ENCODE data around the gene SARNP. TPM values are rescaled to one million over a fixed set of nuclear protein-coding genes. Genes with fewer than 3 reads are reported as not detected.

Gene SARNP
- total and polyA plus RNA-seq, 9 of the 15 experiments (the other 6 are each of a cell fraction or from before 2014, with no cell fraction given) = 70.1 to 400 (median 198) TPM

GRCh38 chr12:55818886-55819285, 1.4 kb upstream of the SARNP start (continued):
- TF ChIP-seq ZNF408 (CRISPR knock-in tag; IDR thresholded peaks at IDR 0.05; ENCODE audit: low read depth) = no peak
- no peak for TF ChIP-seq ZHX1 (conservative IDR thresholded peaks at IDR 0.05; ENCODE audit: low read length)

- Histone ChIP-seq H3K36me3 (ENCODE audit: control insufficient read depth, insufficient read depth, low read length) (peaks cover 71% of the 10 kb centered on the region), H3K79me2 (ENCODE audit: control insufficient read depth, insufficient read depth, low read length) (peaks cover 67% of the 10 kb centered on the region), H3K4me1 (replicated peaks in 1 of 2; ENCODE audit: control insufficient read depth in 2 of 2, insufficient read depth in 2 of 2, low read length in 2 of 2) (peaks cover 3 to 6% of the 10 kb centered on the region in 2 experiments; a peak in 3 of 5 replicates), H3K9me3 (replicated peaks; ENCODE audit: control insufficient read depth, insufficient read depth, low read depth, low read length) (no peaks in the 10 kb centered on the region), H2AFZ (ENCODE audit: low read depth, low read length) (peak overlapping the region; percentile 88), H3K4me3 (peak overlapping the region; percentile 65), H3K9me1 (ENCODE audit: control insufficient read depth, insufficient read depth, low read length) (no peaks in the 10 kb centered on the region), H3K4me2 (ENCODE audit: insufficient read depth, low read length) (peak overlapping the region; percentile 93), H3K27me3 (ENCODE audit: control insufficient read depth in 2 of 2, insufficient read depth in 2 of 2, low read length in 2 of 2) (no peaks in the 10 kb centered on the region), H3K9ac (ENCODE audit: insufficient read depth in 1 of 2, low read depth in 2 of 2, low read length in 2 of 2) (peak overlapping the region; percentile 75 to 92), H3K27ac (ENCODE audit: extremely low read depth, low read depth, low read length) (peak overlapping the region; percentile 47), H4K20me1 (replicated peaks; ENCODE audit: control insufficient read depth, insufficient read depth, low read length) (0 out of 2 replicates have a peak, but pooled peaks cover 5% of the 10 kb centered on the region)
- POLR2A ChIA-PET = interaction anchor here (0.6 to 5.5 kb wide), 21 partner anchors 8 to 1537 kb away, joined by 3 to 64 read pairs (median 4); partner anchors contain the start of genes DNAJC14, PYM1, RAB5B and SUOX
- FAIRE-seq = no peak
- intact Hi-C loops (cut with micrococcal nuclease) = no loop called here
- in situ Hi-C loops (cut with MboI) = loop anchor here (10.0 kb wide), 1 partner anchor 207 kb away; the partner anchor contains the start of gene IKZF4
- CTCF ChIA-PET (ENCODE audit: low intra/inter-chr PET ratio) = no interaction called here
- DNase-seq (ENCODE audit: extremely low read depth in 1 of 4, low spot score in 3 of 4) = peak in 3 of 4 experiments; percentile 73 to 76 (median 75)
- ATAC-seq = peak; percentile 64
- BruUV-seq (replicated peaks) = TSS peak; percentile 64
- 2% methylated on average over 14 of the region's 17 CpGs for WGBS (ENCODE audit: insufficient coverage, low coverage, missing lambda C conversion rate)
- no peak for TF ChIP-seq E2F6 (IDR thresholded peaks at IDR 0.05; ENCODE audit: borderline replicate concordance in 1 of 2, extremely low read depth in 1 of 2, insufficient read depth in 1 of 2, insufficient read length in 1 of 2, low read depth in 1 of 2, low read length in 1 of 2, poor library complexity in 1 of 2, severe bottlenecking in 1 of 2)
- TF ChIP-seq CBX1 (IDR thresholded peaks at IDR 0.05; ENCODE audit: low read depth) = no peak
- peak; percentile 97; the same call in 1 of the 2 replicates for TF ChIP-seq NKRF (IDR thresholded peaks at IDR 0.05; ENCODE audit: borderline replicate concordance)
- TF ChIP-seq MXI1 (IDR thresholded peaks at IDR 0.05; ENCODE audit: low read depth, low read length) = peak; percentile 68; the same call in 1 of the 2 replicates
- 0 out of 4 replicates have a peak, but pooled peaks of 1 of the 2 experiments have one; percentile 78 for TF ChIP-seq MNT (conservative IDR thresholded peaks at IDR 0.05)
- peak; percentile 74; the same call in 1 of the 2 replicates for TF ChIP-seq FOXP1 (CRISPR knock-in tag; IDR thresholded peaks at IDR 0.05)
Observed at GRCh38 chr12:55818140-55818728, 710 bp upstream of the SARNP start.

All from K562 (cell line).